Measurements from ENCODE around the gene SSBP2.
"Not testable (repeated sequence)": the region's sequence is repeated elsewhere in the genome, so short reads cannot be mapped to it uniquely, and the experiment has no call there.

Gene SSBP2

GRCh38 chr5:81609810-81610375 lies 141.0 kb downstream of the SSBP2 start:
- no peak for DNase-seq (ENCODE audit: extremely low read depth, low read depth)
- no peak overlapping the region for H3K4me3 ChIP-seq (replicated peaks; ENCODE audit: low read depth, low read length)
- TF ChIP-seq, protein P1, sequence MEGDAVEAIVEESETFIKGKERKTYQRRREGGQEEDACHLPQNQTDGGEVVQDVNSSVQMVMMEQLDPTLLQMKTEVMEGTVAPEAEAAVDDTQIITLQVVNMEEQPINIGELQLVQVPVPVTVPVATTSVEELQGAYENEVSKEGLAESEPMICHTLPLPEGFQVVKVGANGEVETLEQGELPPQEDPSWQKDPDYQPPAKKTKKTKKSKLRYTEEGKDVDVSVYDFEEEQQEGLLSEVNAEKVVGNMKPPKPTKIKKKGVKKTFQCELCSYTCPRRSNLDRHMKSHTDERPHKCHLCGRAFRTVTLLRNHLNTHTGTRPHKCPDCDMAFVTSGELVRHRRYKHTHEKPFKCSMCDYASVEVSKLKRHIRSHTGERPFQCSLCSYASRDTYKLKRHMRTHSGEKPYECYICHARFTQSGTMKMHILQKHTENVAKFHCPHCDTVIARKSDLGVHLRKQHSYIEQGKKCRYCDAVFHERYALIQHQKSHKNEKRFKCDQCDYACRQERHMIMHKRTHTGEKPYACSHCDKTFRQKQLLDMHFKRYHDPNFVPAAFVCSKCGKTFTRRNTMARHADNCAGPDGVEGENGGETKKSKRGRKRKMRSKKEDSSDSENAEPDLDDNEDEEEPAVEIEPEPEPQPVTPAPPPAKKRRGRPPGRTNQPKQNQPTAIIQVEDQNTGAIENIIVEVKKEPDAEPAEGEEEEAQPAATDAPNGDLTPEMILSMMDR (IDR thresholded peaks at IDR 0.05; ENCODE audit: low read depth, low read length, missing control alignments) = no peak

DNA sequence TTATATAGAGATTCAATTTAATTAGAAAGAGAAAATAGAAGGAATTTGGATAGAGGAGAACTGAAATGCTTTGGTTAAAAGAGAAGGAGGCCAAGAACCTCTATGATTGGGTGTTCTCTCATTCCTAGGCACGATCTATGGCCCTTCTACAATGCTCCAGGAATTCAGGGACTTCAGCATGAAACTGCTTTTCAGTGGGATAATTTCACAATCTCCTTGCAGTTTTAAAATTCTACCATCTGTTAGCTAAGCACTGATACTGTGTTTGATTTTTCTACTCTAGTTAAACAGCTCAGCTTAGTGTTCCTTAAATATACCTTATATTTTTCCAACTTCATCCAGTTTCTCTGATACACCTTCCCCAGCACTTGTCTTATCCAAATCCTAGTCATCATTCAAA lies 141.9 kb downstream of the SSBP2 start:
- H3K4me3 ChIP-seq (replicated peaks; ENCODE audit: low read depth, low read length) = no peak overlapping the region
- no peak for DNase-seq (ENCODE audit: extremely low read depth, low read depth)
- TF ChIP-seq, protein P1 (IDR thresholded peaks at IDR 0.05; ENCODE audit: low read depth, low read length, missing control alignments) = no peak

DNA sequence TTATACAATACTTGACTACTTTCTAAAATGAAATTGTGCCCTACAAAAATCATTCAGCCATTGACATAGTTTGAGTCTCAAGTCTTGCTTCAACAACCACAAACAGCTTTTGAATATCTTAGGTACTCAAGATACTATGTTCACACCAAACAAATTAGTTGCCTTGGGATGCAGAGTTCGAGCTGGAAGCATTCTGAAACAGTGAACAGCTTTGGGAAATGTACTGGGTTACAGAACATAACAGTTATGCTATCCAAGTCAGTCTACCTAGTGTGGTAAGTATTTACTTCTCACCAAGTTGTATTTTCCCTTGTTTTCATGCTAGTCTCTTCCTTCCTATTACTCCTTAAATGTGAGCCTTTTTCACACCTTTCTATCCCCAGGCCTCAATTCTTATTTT lies 143.2 kb downstream of the SSBP2 start:
- no peak for DNase-seq (ENCODE audit: extremely low read depth, low read depth)
- no peak overlapping the region for H3K4me3 ChIP-seq (replicated peaks; ENCODE audit: low read depth, low read length)
- TF ChIP-seq, protein P1 (IDR thresholded peaks at IDR 0.05; ENCODE audit: low read depth, low read length, missing control alignments) = no peak

- no peak for DNase-seq (ENCODE audit: extremely low read depth, low read depth)
- H3K4me3 ChIP-seq (replicated peaks; ENCODE audit: low read depth, low read length) = no peak overlapping the region
- TF ChIP-seq, protein P1 (IDR thresholded peaks at IDR 0.05; ENCODE audit: low read depth, low read length, missing control alignments) = no peak
Observed at GRCh38 chr5:81606150-81606549, 144.7 kb downstream of the SSBP2 start.

- H3K4me3 ChIP-seq (replicated peaks; ENCODE audit: low read depth, low read length) = no peak overlapping the region
- DNase-seq (ENCODE audit: extremely low read depth, low read depth) = no peak
- TF ChIP-seq, protein P1 (IDR thresholded peaks at IDR 0.05; ENCODE audit: low read depth, low read length, missing control alignments) = no peak
Observed at GRCh38 chr5:81605299-81605698, 145.6 kb downstream of the SSBP2 start.

DNA sequence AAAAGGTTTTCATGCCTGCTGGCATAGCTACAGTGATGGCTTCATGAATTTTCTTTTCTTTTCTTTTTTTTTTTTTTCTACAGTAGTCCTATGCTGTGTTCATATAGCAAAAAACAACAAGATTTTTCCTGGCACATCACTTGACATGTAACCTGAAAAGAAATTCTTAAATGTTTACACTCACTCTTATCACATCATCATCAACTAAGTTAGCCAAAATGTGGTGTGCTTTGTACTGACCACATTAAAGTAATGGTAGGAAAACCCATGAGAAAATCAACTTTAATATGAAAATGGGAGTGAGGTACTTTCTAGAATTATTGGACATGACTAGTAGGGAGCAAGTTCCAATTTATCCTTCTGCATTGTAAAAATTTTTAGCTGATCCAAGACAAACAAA lies 146.7 kb downstream of the SSBP2 start:
- TF ChIP-seq, protein P1 (IDR thresholded peaks at IDR 0.05; ENCODE audit: low read depth, low read length, missing control alignments) = no peak
- H3K4me3 ChIP-seq (replicated peaks; ENCODE audit: low read depth, low read length) = no peak overlapping the region
- no peak for DNase-seq (ENCODE audit: extremely low read depth, low read depth)

GRCh38 chr5:81601919-81602318 lies 149.0 kb downstream of the SSBP2 start:
- TF ChIP-seq, protein P1 (IDR thresholded peaks at IDR 0.05; ENCODE audit: low read depth, low read length, missing control alignments) = no peak
- no peak for DNase-seq (ENCODE audit: extremely low read depth, low read depth)
- no peak overlapping the region for H3K4me3 ChIP-seq (replicated peaks; ENCODE audit: low read depth, low read length)

- not testable (repeated sequence) for DNase-seq (ENCODE audit: extremely low read depth, low read depth); H3K4me3 ChIP-seq (replicated peaks; ENCODE audit: low read depth, low read length)
Observed at GRCh38 chr5:81592085-81592484, 158.8 kb downstream of the SSBP2 start.

Data from HFF-Myc (cell line).